HepG2 (cell line): ENCODE data around the gene PRTN3. TPM values are rescaled to one million over a fixed set of nuclear protein-coding genes. Genes with fewer than 3 reads are reported as not detected.

Experiments
- ADNP ChIP-seq: sonication (generic); formaldehyde crosslinking; IDR thresholded peaks from 2 replicates; pipeline ENCODE4 v1.4.0; 2020; ENCODE audit warnings: missing genetic modification reagents
- AHR ChIP-seq: IDR thresholded peaks from 2 replicates; pipeline ENCODE4 v1.6.1; 2018; ENCODE audit warnings: missing genetic modification reagents, missing compliant biosample characterization
- CHCHD3 ChIP-seq: sonication (generic); formaldehyde crosslinking; IDR thresholded peaks from 2 replicates; pipeline ENCODE4 v1.8.0; 2022; ENCODE audit warnings: mild to moderate bottlenecking, missing genetic modification reagents, moderate library complexity
- DMAP1 ChIP-seq: IDR thresholded peaks from 2 replicates; pipeline ENCODE4 v1.6.1; 2016
- ETV6 ChIP-seq: sonication (generic); formaldehyde crosslinking; conservative IDR thresholded peaks from 2 replicates; pipeline ENCODE4 v1.4.0; 2020; ENCODE audit warnings: missing genetic modification reagents
- FOXK1 ChIP-seq: sonication (generic); formaldehyde crosslinking; IDR thresholded peaks from 2 replicates; pipeline ENCODE4 v1.4.0; 2020; ENCODE audit warnings: low read depth, missing genetic modification reagents, borderline replicate concordance
- HIC2 ChIP-seq: sonication (generic); formaldehyde crosslinking; IDR thresholded peaks from 2 replicates; pipeline ENCODE4 v1.9.0; 2022; ENCODE audit warnings: low read depth, missing genetic modification reagents
- KDM2A ChIP-seq: sonication (generic); formaldehyde crosslinking; IDR thresholded peaks from 2 replicates; pipeline ENCODE4 v1.4.0; 2020; ENCODE audit warnings: low read depth, missing genetic modification reagents, borderline replicate concordance
- MEF2D ChIP-seq: sonication (generic); formaldehyde crosslinking; IDR thresholded peaks from 2 replicates; pipeline ENCODE4 v1.5.1; 2020; ENCODE audit warnings: mild to moderate bottlenecking, missing genetic modification reagents
- MXD1 ChIP-seq: sonication (generic); formaldehyde crosslinking; IDR thresholded peaks from 2 replicates; pipeline ENCODE4 v1.4.0; 2020; ENCODE audit warnings: mild to moderate bottlenecking, missing genetic modification reagents
- MXD3 ChIP-seq: IDR thresholded peaks from 2 replicates; pipeline ENCODE4 v1.6.1; 2016; ENCODE audit warnings: mild to moderate bottlenecking, missing biosample characterization, missing genetic modification reagents
- PHF21A ChIP-seq: sonication (generic); formaldehyde crosslinking; IDR thresholded peaks from 2 replicates; pipeline ENCODE4 v1.5.0; 2020; ENCODE audit warnings: mild to moderate bottlenecking, missing genetic modification reagents
- PTBP1 ChIP-seq: fragments of 200-400 bp; formaldehyde crosslinking; IDR thresholded peaks from 2 replicates; pipeline ENCODE4 v1.6.1; 2018; ENCODE audit warnings: low read length, low read depth; ENCODE audit not compliant: poor library complexity, severe bottlenecking
- SMAD1 ChIP-seq: sonication (generic); formaldehyde crosslinking; IDR thresholded peaks from 2 replicates; pipeline ENCODE4 v1.4.0; 2020; ENCODE audit warnings: missing genetic modification reagents, low read depth, mild to moderate bottlenecking, borderline replicate concordance
- TERF1 ChIP-seq: sonication (generic); formaldehyde crosslinking; IDR thresholded peaks from 2 replicates; pipeline ENCODE4 v1.8.0; 2022; ENCODE audit warnings: mild to moderate bottlenecking, missing genetic modification reagents, moderate library complexity
- YY1 ChIP-seq: IDR thresholded peaks from 2 replicates; pipeline ENCODE4 v1.6.1; 2011; ENCODE audit warnings: low read length, low read depth, moderate library complexity, mild to moderate bottlenecking; ENCODE audit not compliant: insufficient read depth, insufficient replicate concordance
- ZBTB14 ChIP-seq: sonication (generic); formaldehyde crosslinking; IDR thresholded peaks from 2 replicates; pipeline ENCODE4 v1.4.0; 2020; ENCODE audit warnings: missing genetic modification reagents
- ZNF512B ChIP-seq: sonication (generic); formaldehyde crosslinking; IDR thresholded peaks from 2 replicates; pipeline ENCODE4 v1.5.1; 2020; ENCODE audit warnings: missing genetic modification reagents, mild to moderate bottlenecking, borderline replicate concordance
- ZNF605 ChIP-seq: sonication (generic); formaldehyde crosslinking; IDR thresholded peaks from 2 replicates; pipeline ENCODE4 v1.8.0; 2022; ENCODE audit warnings: mild to moderate bottlenecking, missing genetic modification reagents
- ZNF841 ChIP-seq: sonication (generic); formaldehyde crosslinking; IDR thresholded peaks from 2 replicates; pipeline ENCODE4 v1.8.1; 2023; ENCODE audit warnings: missing genetic modification reagents, borderline replicate concordance
- ZSCAN31 ChIP-seq: sonication (generic); formaldehyde crosslinking; IDR thresholded peaks from 2 replicates; pipeline ENCODE4 v1.5.0; 2020; ENCODE audit warnings: low read depth, mild to moderate bottlenecking, missing genetic modification reagents
- polyA plus RNA-seq, 8 experiments: library from polyadenylated mRNA; depleted of rRNA in 3 of 8; stranded (reverse) in 7 of 8; unstranded in 1 of 8; fragments of >200 nt; fragmentation: Illumina TruSeq in 4 of 8; extraction: Trizol in 4 of 8; gene quantifications; 2 replicates each; pipeline versions ENCODE4 v1.2.1 to v1.2.3, GENCODE V29; 2011 to 2016; ENCODE audit warnings: low read depth in 4 of 8, missing spikeins in 1 of 8, mixed read lengths in 1 of 8; ENCODE audit not compliant: insufficient read depth in 1 of 8
- total RNA-seq, 5 experiments: library from RNA; depleted of rRNA; stranded (reverse); fragments of >200 nt; fragmentation: Illumina TruSeq; extraction: Trizol; gene quantifications; 2 replicates each; pipeline ENCODE4 v1.2.3, GENCODE V29; 2016; ENCODE audit warnings: low read depth in 1 of 5

PRTN3 gene
- total and polyA plus RNA-seq, 2 of the 13 experiments (the other 11 are each of a cell fraction or from before 2014, with no cell fraction given) = not detected

GRCh38 chr19:799076-799881, 41.5 kb upstream of the PRTN3 start (continued):
- TF ChIP-seq HIC2 (CRISPR knock-in tag) = no peak
- TF ChIP-seq SMAD1 (CRISPR knock-in tag) = no peak
- no peak for TF ChIP-seq DMAP1 (CRISPR knock-in tag)
- no peak for TF ChIP-seq TERF1 (CRISPR knock-in tag)
- no peak for TF ChIP-seq FOXK1 (CRISPR knock-in tag)
- TF ChIP-seq PTBP1 = no peak
- TF ChIP-seq MXD3 (CRISPR knock-in tag) = peak; percentile 38; the same call in 1 of the 2 replicates
- TF ChIP-seq MXD1 (CRISPR knock-in tag) = no peak
- TF ChIP-seq ZNF605 (CRISPR knock-in tag) = no peak
- no peak for TF ChIP-seq ZSCAN31
- TF ChIP-seq ZBTB14 = no peak; the same call in 1 of the 2 replicates
- peak; percentile 24; the same call in 1 of the 2 replicates for TF ChIP-seq KDM2A (CRISPR knock-in tag)
- no peak for TF ChIP-seq ADNP (CRISPR knock-in tag)
- TF ChIP-seq CHCHD3 (CRISPR knock-in tag) = no peak
- TF ChIP-seq ZNF841 (CRISPR knock-in tag) = no peak
- TF ChIP-seq MEF2D (CRISPR knock-in tag) = no peak
- TF ChIP-seq YY1 = no peak
- TF ChIP-seq ETV6 (CRISPR knock-in tag) = no peak
- no peak for TF ChIP-seq ZNF512B (CRISPR knock-in tag)
- no peak for TF ChIP-seq AHR (CRISPR knock-in tag)
- TF ChIP-seq PHF21A (CRISPR knock-in tag) = 0 out of 2 replicates have a peak, but pooled peaks have one; percentile 9
